Right renal cortex interstitium (tissue), 3 donors: Measurements from ENCODE around the gene PLCH1. TPM values are rescaled to one million over a fixed set of nuclear protein-coding genes. Genes with fewer than 3 reads are reported as not detected.

Experiments
- DNase-seq, 3 donors: peaks; one replicate each; pipeline ENCODE4 v3.0.0-alpha.2; 2013; ENCODE audit warnings: low read depth in 3 of 3, low spot score in 2 of 3
- polyA plus RNA-seq, 3 donors: library from polyadenylated mRNA; unstranded; fragments of 120-200 nt; gene quantifications; one replicate each; pipeline ENCODE4 v1.2.1, GENCODE V29; 2013; ENCODE audit not compliant: insufficient read length in 3 of 3

Gene PLCH1
- polyA plus RNA-seq, 3 donors: 10.1 to 11.4 (median 10.7) TPM

- DNase-seq: no peak
Observed at GRCh38 chr3:155554777-155555451, 190.0 kb downstream of the PLCH1 start.

GRCh38 chr3:155553780-155554179 lies 191.1 kb downstream of the PLCH1 start:
- no peak for DNase-seq

- DNase-seq: no peak
Observed at GRCh38 chr3:155553326-155553725, 191.5 kb downstream of the PLCH1 start.

- DNase-seq: no peak
Observed at GRCh38 chr3:155550391-155550790, 194.5 kb downstream of the PLCH1 start.

GRCh38 chr3:155549087-155549486 lies 195.8 kb downstream of the PLCH1 start:
- no peak for DNase-seq

GRCh38 chr3:155548195-155548594 lies 196.7 kb downstream of the PLCH1 start:
- no peak for DNase-seq

- DNase-seq: no peak
Observed at GRCh38 chr3:155535098-155535497, 209.8 kb downstream of the PLCH1 start.

GRCh38 chr3:155528579-155528978 lies 216.3 kb downstream of the PLCH1 start:
- no peak for DNase-seq

GRCh38 chr3:155525324-155525833 lies 219.5 kb downstream of the PLCH1 start:
- DNase-seq: no peak

GRCh38 chr3:155520463-155520862 lies 224.4 kb downstream of the PLCH1 start:
- DNase-seq: no peak

GRCh38 chr3:155519078-155519477 lies 225.8 kb downstream of the PLCH1 start:
- DNase-seq: no peak

GRCh38 chr3:155517903-155518302 lies 227.0 kb downstream of the PLCH1 start:
- DNase-seq: no peak

- no peak for DNase-seq
Observed at GRCh38 chr3:155516439-155516838, 228.4 kb downstream of the PLCH1 start.

GRCh38 chr3:155512867-155513261 lies 232.0 kb downstream of the PLCH1 start:
- no peak for DNase-seq

GRCh38 chr3:155512175-155512866 lies 232.6 kb downstream of the PLCH1 start:
- no peak for DNase-seq

GRCh38 chr3:155504682-155505081 lies 240.2 kb downstream of the PLCH1 start:
- no peak for DNase-seq

- DNase-seq: no peak
Observed at GRCh38 chr3:155502630-155503029, 242.2 kb downstream of the PLCH1 start.

GRCh38 chr3:155500194-155500818 lies 244.6 kb downstream of the PLCH1 start:
- no peak for DNase-seq

GRCh38 chr3:155497930-155498647 lies 246.8 kb downstream of the PLCH1 start:
- no peak for DNase-seq

GRCh38 chr3:155496206-155496605 lies 248.7 kb downstream of the PLCH1 start:
- no peak for DNase-seq

GRCh38 chr3:155495387-155495786 lies 249.5 kb downstream of the PLCH1 start:
- no peak for DNase-seq
